ENCODE measurements around the gene NREP.
A peak's percentile ranks its signal among the peaks of the same experiment; 100 is the strongest.

The NREP gene, protein sequence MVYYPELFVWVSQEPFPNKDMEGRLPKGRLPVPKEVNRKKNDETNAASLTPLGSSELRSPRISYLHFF

DNA sequence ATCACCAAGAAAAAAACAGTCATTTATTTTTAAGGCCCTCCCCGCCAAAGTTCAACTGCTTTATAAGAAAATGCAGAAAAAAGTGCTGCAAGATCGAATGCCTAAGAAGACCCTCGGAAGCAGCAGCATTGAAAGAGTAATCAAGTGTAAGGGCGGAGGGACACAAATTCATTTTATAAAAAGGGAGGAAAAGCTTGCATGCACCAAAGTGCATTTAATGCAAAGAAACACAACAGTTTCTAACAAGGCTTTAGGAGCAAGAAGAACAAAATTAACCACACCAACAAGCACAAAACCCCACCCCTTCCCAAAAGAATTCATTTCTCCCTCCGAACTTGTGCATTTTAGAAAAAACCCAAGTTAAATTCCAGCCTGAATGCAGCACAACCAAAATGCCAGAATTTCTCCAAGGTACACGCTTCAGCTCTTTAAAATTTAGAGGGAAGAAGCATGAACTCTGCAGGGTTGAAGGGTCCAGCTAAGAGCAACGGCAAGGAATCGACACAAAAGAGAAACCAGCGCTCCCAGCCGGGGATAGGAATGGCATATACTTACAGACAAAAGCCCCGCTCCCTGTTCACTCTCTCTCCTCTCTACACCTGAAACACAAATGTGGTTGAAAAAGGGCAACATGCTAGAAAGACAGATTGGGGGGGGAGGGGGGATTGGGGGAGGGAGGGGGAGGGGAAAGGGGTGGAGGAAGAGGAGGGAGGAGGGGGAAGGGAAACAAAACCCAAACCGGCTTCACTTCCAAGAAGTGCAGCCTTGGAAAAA, at the start of gene NREP:
TSS of gene NREP (minus strand) at position 614 of the 774 bp plus-strand sequence. CDS start 1,422 bp downstream, outside the sequence.
- DNase-seq = peak; percentile 83

DNA sequence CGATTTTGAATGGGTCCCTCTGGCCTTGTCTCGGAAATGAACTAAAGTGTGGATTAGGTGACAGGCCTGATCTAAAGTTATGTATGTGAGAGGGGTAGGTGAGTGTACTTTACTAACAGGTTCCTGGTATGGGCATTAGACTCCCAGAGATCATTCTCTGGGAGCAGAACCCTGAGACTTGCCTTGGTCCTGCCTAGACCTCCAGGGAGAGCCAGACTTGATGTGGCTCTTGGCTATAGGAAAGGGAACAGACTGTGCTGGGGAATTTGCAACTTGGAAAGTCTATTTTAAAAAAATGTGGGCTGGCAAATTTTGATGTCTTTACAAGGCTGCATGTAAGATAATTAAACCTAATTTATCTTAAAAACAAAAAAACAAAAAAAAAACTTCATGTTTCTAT, 49.8 kb upstream of the NREP start:
- DNase-seq = no peak

DNA sequence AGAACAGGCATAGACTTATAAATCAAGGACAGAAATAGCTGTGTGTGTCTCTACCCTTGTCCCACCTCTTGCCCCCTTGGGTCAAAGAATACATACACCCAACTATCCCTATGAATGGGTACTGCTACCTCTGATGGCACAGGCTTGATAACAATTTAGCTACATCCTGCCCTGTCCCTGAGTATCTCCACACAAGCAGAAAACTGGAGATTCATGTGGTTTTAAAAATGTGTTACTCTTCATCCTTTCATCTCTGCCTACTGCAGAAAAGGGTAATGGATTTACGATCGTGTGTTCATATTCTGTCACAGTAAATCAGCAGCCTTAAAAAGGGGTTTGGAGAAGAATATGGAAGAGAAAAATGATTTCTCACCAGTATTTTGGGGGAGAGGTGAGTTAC, 49.2 kb upstream of the NREP start:
- DNase-seq = no peak

DNA sequence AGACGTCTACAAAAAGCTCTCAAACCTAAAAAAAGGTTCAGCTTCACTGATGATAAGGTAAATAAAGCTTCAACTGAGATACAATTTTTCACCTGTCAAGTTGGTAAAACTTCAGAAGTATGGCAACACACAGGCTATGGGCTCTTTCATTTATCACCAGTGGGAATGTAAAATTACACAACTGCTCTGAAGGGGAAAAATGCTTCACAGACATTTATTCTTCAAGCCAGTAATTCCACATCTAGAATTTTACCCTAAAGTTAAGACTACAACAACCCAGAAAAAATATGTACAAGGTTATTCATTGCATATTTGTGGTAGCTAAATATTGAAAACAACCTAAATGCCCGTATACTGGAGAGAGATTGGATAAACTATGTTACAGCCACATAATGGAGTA, 48.1 kb upstream of the NREP start:
- no peak for DNase-seq

DNA sequence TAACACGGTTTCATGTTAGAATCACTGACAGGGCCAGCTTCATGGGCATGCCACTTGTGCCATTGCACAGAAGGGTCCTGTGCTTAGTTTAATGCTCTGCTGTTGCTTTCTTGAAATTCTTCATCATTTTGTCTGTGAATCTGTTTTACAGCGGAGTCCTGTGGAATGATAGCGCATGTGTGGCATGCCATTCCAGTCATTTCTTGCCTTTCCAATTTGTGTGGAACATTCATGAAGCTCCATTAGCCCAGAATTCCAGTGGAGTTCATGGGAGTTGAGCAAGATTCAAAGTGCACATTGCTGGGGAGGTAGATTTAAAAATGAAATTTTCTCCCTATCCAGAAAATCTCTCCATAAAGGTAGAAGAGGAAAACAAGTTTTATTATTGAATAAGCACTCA, 43.4 kb upstream of the NREP start:
- DNase-seq = no peak

DNA sequence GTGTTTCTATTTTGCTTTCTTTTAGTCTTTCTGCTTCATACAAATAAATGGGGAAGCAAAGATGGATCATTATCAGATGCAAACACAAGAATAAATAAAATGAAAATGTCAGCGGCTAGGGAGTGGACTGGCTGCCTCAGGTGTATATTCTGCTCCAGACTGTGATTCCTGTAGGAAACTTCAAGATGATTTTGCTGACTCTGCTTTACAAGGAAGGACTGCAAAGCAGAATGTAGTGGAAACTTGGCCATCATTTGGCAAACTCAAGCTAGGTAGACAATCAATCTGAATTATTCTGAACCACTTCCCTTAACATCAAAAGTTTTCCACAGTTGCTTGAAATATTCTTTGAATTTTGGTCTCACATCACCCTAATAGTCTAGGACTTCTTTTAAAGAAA, 38.1 kb upstream of the NREP start:
- no peak for DNase-seq

DNA sequence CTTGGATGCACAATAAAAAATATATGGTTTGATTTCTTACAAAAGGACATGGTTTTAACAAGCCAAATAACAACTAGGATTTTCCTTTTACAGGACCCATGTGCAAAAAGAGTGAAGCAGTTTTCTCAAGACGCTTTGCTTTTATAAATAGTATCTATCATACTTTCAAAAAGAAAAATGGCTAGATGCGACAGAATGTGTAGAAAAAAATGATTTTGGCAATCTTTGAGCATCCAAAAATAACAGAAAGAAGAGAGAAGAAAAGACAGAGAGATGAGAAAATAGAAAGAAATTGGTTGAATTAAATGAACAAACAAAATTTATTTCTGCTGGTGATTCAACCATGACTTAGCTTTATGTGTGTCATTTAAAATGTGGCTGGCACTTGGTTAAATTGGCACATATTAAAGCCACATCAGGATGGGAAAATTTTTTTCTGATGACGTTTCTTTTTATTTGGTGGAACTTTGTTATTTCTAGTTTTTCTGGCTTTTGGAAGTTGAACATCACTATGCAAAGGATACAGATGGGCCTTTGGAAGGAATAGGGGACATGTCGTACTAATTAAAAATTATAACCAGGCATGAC, 35.6 kb upstream of the NREP start:
- no peak for DNase-seq

DNA sequence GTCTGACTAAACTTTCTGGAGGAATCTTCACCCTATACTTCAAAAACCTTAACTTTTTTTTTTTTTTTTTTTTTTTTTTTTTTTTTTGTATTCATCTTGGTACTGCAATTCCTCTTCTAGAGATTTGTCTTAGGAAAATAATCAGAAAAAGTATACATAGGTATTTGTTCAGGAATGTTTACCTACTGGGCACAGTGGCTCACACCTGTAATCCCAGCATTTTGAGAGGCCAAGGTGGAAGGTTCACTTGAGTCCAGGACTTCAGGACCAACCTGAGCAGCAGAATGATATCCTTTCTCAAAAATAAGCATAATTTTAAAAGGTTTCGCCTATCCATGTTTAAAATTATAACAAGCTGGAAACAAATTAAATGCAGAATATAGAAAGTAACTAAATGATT, 33.3 kb upstream of the NREP start:
- no peak for DNase-seq

DNA sequence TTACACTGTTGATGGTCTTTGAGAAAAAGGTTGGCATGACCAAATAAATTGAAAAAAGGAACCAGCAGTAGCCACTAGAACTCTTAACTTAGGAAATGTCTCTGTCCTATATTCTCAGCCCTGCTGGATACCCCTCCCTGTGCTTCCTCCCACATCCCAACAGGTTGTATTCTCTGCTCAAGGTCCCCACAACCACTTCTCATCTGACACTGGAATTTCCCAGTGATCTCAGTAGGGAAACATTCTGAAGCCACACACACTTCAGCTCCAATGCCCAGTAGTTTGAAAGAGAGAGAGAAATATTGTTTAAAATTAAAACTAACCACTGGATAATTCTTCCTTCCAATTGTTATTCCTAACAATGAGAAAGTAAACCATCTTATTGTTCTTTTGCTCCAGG, 30.0 kb upstream of the NREP start:
- no peak for DNase-seq

DNA sequence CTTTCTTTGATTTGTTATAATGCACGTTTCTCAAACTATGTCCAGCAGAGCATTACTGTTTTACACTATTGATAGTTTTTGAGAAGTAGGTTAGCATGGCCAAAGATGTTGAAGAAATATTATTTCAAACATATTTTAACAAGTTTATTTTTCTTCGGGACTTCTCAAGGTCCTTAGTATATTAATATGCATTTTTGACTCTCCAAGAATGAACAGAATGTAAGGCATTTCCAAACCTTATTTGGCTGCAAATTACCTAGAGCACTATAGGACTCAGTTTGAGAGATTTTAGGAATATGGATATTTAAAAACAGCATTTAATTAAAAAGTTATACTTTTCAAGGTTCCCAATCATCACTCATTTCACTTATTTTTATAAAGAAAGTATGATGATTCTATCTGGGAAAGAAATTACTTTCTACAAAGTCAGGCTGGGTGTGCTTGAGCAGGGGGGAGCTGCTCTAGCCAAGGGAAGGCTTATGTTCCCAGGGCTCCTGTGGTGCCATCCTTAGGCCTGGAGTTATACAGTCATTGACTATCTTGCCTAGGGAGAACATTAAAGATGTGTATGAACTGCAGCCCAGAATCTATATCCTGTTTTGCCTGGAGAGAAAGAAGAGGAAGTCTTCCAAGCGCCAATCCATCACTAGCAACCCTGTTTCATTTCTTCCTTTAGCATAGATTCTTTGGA, 27.6 kb upstream of the NREP start:
- no peak for DNase-seq

DNA sequence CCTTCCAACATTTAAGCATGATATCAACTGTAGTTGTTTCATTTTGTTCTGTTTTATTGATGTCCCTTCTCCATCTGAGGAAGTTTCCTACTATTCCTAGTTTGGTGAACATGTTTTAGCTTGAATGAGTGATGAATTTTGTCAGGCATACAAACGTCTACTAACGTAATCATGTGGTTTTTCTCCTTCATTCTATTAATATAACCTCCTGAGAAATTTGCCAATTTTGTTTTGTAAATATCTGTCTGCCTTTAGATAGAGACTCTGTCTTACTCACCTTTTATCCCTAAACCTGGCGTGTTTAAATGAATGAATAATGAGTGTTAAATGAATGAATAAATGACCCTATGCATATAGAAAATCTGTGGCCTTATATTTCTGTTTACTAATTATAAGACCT, 26.5 kb upstream of the NREP start:
- DNase-seq = no peak

DNA sequence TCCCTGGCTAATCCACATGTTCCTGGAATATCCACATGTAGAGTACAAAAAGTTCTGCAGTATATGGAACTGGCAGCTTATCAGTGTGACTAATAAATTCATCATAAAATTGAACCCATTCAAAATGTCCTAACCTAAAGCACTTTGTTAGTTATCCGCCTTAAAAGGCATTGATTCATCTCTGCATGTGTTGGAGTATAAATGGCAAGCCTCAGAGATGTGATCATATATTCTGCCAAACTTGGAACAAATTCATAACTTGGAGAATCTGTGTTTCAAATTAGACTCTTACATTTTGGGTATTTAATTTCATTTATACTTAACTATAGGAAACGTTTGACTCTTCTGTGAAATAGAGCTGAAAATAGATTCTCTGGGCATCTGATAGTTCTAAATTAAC, 25.2 kb upstream of the NREP start:
- no peak for DNase-seq

DNA sequence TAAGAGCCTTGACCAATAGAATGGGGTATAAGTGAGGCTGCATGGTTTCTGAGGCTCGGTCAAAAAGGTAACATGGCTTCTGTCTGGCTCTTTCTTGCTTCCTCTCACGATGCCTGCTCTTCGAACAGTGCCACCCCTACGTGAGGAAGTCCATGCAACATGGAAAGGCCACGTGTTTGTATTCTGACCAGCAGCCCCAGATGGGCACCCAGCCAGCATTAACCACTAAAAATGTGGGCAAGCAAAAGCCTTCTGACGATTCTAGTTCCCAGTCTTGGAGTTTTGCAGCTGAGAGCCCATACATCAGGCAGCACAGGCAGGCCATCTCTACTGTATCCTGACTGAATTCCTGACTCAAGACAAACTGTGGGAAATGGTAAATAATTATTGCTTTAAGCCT, 24.2 kb upstream of the NREP start:
- DNase-seq = no peak

DNA sequence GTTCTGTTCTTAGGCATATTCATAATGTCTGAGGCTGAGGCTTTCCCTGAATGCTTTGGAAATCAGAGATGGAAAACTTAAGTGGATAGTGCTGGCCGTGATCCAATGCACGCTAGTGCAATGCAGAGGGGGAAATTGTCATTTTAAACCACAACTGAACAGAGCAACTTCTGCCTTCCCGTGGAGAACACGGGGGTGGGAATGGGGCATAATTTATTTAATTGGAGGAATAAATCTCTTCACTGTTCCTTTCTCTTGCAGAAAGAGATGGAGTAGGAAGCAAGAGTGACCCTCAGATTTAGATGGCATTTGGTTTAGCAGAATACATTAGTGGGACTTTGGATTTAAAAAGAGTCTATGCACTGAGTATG, 22.9 kb upstream of the NREP start:
- peak; percentile 41 for DNase-seq

DNA sequence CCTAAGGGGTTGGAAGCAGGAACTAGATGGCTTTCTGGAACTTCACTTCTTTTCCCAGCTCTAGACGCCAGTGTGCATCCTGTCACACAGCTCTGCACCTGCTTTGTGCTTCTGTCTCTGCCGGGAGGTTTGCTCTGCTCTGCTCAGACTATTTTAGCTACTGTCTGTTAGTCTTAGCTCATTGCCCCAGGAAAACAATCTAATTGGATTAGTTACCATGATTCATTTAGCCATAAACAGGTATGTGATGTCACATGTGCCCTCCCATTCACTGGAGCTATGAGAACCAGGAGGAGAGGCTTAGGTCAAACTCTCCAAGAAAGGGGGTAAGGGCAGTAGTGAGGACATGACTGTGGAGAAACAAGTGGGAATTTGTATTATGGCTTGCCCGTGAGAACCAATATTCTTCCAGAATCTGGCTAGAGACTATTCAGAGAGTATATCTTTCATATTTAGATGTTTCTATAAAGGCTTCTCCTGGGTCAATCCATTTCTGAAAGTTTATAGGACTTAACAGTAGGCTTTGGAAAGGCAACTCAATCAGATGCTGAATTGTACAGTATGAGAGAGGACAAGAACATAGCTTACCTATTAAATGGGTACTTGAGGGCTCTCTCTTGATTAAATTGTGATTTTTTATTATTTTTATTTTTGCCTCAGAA, 22.4 kb upstream of the NREP start:
- no peak for DNase-seq

DNA sequence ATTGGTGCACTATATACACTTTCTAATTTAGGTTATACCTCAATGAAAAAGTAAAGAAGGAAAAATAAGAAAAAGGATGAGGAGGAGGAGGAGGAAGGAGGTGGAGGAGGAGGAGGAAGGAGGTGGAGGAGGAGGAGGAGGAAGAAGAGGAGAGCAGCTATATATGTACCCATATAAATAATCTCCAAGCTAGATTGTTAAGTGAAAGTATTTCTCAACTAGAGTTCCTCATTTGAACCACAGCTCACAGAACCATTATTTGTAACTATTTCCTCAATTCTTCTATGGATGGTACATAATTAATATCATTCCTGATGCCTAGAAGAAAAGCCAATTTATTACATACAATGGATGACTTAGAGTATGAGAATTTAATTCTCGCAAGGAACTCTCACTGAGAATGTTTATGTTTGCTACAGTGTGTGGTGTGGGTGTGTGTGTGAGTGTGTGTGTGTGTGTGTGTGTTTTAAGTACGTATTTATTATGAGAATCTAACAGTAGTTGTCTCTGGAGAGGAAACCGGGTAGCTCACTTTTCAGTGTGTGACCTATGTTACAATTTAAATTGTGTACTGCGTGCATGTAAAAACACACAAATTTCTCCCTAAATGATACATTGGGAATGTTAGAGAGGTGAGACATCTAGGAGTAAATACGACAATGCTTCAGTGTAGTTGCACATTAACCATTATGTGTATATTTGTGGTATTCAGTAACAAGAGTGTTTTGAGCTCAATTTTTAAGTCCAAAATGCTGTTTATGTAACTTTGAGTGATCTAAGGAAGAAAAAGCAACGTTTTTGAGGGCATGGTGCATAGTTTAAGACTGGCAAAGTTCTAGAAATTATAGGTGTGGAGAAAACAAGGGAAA, 20.2 kb upstream of the NREP start:
- DNase-seq = no peak

DNA sequence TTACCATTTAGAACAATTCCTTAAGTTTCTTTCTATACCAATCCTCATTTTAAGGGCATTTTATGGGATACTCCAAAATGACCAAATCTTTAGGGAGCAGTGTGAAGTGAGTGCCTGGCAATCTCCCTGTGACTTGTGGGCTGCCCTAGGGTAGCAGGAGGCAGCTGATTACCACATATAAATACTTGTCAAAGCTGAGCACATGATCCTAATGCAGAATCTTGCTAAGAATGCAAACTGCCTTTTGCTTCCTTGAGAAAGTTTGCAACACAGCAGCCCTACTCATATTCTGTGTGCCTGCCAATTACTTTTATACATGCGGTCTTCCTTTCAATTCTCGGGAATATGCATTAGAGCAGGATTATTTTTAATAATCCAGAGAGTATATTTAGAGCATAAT, 18.2 kb upstream of the NREP start:
- peak; percentile 16 for DNase-seq

DNA sequence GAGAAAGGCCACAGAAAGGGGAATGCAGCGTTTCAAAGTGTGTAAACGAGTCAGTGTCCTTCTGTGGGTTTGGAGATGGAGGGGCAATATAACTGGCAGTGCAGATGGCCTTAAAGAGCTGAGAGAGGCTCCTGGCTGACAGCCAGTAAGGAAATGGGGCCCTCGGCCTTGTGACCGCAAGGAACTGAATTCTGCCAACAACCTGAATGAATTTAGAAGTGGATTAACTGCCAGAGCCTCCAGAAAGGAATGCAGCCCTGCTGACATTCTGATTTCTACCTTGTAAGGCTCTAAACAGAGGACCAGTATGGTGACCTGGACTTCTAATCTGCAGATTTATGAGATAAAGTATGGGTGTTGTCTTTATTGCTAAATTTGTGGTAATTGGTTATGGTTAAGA, 17.5 kb upstream of the NREP start:
- DNase-seq = peak; percentile 70

DNA sequence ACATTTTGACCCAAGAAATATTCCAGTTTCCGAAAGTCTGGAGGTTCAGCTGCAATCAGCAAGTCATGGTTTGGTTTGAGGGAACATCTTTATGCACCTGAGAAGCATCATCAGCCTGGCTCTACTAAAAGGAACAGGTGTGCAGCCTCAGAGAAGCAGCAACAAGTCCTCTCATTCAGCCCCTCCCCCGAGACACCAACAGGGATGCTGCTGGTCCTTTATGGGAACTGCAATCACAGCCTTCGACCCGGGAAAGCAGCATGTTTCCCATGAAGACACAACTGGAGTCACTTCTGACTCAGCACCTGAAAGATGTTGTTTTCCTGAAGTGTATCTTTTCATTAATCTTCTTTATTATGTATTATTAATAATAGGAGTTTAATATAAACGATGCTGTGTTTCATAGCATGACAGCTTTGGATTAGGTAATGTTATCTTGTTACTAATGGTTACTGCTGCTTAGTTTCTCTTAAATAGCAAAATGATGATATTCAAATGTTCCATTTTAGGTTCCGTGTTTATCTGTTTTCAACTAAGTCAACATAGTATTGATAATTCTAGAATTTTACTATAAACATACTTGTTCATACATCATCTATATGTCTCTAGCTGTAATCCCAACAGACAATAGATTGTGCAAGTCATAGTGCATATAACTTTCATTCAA, 15.6 kb upstream of the NREP start:
- no peak for DNase-seq

DNA sequence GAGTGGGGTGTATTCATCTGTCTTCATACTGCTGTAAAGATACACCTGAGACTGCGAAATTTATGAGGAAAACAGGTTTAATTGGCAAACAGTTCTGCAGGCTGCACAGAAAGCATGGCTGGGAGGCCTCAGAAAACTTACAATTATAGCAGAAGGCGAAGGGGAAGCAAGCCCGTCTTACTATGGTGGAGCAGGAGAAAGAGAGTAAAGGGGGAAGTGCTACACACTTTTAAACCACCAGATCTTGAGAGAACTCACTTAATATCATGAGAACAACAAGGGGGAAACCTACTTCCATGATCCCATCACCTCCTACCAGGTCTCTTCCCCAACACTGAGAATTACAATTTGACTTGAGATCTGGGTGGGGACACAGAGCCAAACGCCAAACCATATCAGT, 12.5 kb upstream of the NREP start:
- no peak for DNase-seq

DNA sequence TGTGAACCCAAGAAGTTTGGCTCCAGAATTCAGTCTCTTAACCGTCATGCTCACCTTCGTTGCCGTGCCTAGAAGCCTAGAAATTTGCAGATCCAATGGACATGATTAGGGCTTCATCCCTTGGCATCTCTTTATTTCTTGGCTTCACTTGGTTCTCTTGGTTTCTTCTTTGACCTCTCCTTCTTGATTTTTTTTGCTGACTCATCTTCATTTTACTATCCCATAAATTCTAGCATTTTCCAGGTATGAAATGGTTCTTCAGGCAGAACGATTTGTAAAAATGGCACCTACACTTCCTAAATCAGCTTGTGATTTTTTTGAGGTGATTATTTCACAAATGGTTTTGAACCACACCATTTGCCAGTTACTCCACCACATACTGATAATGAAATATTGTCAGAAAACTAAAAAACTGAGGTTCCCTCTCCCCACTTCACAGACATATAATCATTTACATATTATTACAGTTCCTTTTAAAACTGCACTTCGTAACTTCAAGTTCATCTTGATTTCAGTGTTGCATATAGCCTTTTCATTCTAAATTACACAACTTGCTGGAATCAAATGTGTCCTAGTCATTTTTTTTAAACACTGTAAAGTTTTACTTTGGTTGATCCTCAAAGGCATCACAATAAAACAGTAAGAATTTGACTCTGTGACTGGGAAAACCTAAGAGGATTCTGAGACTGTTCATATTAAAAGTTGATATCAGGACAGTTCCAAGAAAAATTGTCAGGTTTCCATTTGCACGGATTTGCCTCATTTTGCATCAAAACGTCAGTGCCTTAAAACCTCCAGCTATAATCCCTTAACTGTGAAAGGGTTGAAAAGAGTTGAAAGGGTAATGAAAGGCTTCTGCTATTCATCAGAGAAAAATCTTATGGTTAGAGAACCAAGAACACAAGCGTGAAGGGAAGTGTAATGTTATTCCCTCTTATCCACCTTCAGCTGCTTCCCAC, 8.9 kb upstream of the NREP start:
- DNase-seq = no peak

Data from eye (tissue), 1 donor.